Activated naive CD4-positive, alpha-beta T cell treated with anti-CD3 and anti-CD28 coated beads, Interleukin-2, amount 10 ng/mL, durations not matched to agents 7 days and 5 days (primary cell): ENCODE measurements around the gene WBP1.

Experiments
- CTCF ChIA-PET: fragments of 350-600 bp; sonication (Branson Sonifier 250); formaldehyde crosslinking; loops from one replicate; lab custom pipeline; 2021; ENCODE audit warnings: antibody characterized with exemption; lab: Charles Lee
- DNase-seq: peaks from one replicate; pipeline ENCODE4 v3.0.0-alpha.2; 2020
- H3K27ac Mint-ChIP-seq: one replicate; pipeline ENCODE4 v1.8.0; 2021; ENCODE audit warnings: mild to moderate bottlenecking, moderate library complexity, mixed read lengths
- H3K27me3 Mint-ChIP-seq: one replicate; pipeline ENCODE4 v1.8.0; 2021; ENCODE audit warnings: mild to moderate bottlenecking, mixed read lengths
- H3K36me3 Mint-ChIP-seq: one replicate; pipeline ENCODE4 v1.8.0; 2021; ENCODE audit warnings: mixed read lengths
- H3K4me1 Mint-ChIP-seq: one replicate; pipeline ENCODE4 v1.8.0; 2021; ENCODE audit warnings: mixed read lengths
- H3K4me3 Mint-ChIP-seq: one replicate; pipeline ENCODE4 v1.8.0; 2021; ENCODE audit warnings: mild to moderate bottlenecking, moderate library complexity, mixed read lengths
- H3K9me3 Mint-ChIP-seq: one replicate; pipeline ENCODE4 v1.8.0; 2021; ENCODE audit warnings: mixed read lengths

WBP1 gene

DNA sequence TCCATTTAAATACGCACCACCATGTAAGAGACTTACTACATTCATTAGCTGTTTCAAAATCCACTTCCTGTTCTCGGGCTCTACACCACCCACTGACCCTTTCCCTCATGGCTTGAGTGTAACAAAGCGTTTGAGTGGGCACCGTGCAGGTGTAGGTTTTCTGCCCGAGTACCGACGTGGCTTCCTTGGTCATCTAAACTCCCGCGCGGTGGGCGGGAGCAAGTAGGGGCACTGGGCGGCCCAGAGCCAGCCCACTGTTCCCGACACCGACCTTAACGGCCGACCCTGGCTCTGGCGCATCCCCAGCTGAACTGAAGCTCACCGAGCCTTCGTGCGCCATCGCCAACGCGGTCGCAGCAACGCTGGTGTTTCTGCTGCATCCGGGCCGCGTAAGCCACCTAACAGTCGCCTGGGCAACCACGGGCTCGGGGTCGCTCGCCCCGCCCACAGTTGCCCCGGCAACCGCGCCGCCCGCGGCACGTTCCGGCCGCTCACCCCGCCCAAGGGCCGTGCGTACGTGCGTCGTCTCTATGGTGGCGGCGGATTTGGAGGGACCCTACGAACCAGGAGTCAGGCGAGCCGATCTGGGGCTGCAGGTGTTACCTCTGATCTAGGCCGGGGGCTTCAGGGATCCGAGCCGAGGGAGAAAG lies 36.9 kb upstream of the WBP1 start, which contains the start of the genes C2orf81 and WDR54:
Gene C2orf81 (minus strand): TSS at position 399 of the 650 bp plus-strand sequence. CDS start 59 bp downstream, at position 340.
Gene WDR54 (plus strand): TSS at position 510 of the 650 bp plus-strand sequence. CDS start 424 bp downstream, outside the sequence.
- Mint-ChIP-seq H3K36me3 (peaks cover 17% of the 10 kb centered on the region), H3K4me3 (peak within 1 kb of the TSS; percentile 98), H3K9me3 (no peaks in the 10 kb centered on the region), H3K4me1 (peaks cover 38% of the 10 kb centered on the region), H3K27ac (peak within 1 kb of the TSS; percentile 98), H3K27me3 (peaks cover 26% of the 10 kb centered on the region)
- DNase-seq, result peak; percentile 96
- CTCF ChIA-PET, result interaction anchor here (0.7 to 1.9 kb wide), 7 partner anchors 20 to 166 kb away, joined by 3 to 6 read pairs (median 4); partner anchors contain the start of genes INO80B and MOGS

DNA sequence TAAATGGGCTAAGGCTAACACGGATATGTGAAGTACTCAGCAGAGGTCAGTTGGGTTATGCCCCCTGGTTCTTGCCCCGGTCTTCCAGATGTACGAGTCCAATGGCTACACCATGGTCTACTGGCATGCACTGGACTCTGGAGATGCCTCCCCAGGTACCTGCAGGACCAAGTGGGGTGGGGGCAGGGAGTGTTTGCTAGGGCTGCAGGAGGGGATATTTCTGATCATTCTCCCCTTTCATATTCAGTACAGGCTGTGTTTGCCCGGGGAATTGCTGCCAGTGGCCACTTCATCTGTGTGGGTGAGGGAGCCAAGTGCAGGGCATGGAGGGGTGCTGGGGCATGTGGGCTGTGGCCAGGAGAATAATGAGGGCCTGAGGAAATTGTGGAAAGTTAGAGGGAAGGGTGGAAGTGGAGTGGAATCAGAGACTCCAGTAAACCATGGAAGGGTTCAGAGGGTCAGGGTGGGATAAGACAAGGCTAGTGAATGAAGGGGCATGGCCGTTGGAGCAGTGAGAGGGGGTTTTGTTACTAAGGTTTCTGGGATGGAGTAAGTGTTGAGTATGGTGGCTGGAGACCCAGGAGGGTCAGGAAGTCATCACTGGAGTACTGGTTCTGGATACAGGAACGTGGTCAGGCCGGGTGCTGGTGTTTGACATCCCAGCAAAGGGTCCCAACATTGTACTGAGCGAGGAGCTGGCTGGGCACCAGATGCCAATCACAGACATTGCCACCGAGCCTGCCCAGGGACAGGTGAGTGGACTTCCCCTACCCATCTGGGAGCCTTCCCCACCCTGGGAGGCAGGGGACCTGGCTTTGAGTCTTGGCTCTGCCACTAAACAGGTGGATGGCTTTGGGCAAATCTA lies 34.8 kb upstream of the WBP1 start:
- H3K27ac Mint-ChIP-seq, result peak overlapping the region; percentile 98
- peaks cover 17% of the 10 kb centered on the region for H3K36me3 Mint-ChIP-seq
- H3K9me3 Mint-ChIP-seq, result no peaks in the 10 kb centered on the region

DNA sequence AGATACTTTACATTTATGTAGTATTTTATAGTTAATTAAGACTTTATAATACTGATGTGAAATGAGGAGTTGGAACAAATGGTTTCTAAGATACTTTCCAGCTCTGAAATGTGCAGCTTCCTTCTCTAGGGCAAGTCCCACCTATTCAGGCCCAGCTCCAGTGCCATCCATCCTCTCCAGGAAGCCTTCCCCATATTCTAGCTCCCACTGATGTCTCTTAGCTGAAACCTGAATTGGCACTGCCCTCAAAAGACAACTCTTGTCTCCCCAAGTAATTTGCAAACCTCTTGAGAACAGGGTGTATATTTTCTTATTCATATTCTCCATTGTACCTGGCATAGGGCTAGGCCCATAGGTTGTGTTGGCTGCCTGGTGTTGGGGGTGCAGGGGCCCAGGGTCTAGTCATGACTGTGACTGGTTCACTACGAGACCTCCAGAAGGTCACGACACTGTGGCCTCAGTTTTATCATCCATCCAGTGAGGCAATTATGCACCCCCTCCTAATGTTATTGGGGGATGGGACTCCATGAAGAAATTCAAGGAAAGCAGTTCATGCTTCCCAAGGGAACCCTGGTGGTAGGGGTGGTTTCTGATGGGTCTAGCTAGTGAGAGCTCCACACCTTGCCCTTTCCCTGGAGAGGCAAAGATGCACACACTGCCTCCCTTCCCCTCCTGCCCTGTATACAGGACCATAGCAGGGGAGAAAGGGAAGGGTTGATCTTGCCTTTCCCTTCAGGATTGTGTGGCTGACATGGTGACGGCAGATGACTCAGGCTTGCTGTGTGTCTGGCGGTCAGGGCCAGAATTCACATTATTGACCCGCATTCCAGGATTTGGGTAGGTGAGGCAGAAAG lies 33.9 kb upstream of the WBP1 start:
- Mint-ChIP-seq H3K4me3 (no peak overlapping the region), H3K4me1 (peaks cover 31% of the 10 kb centered on the region), H3K27me3 (peaks cover 10% of the 10 kb centered on the region), H3K27ac (peak overlapping the region; percentile 49), H3K9me3 (no peaks in the 10 kb centered on the region), H3K36me3 (peaks cover 17% of the 10 kb centered on the region)
- no peak for DNase-seq
- CTCF ChIA-PET, result no interaction called here

More for the DNA sequence above, 34.8 kb upstream of the WBP1 start:
- Mint-ChIP-seq H3K4me1 (peaks cover 31% of the 10 kb centered on the region), H3K4me3 (peak overlapping the region; percentile 98), H3K27me3 (peaks cover 11% of the 10 kb centered on the region)
- CTCF ChIA-PET, result no interaction called here
- no peak for DNase-seq

DNA sequence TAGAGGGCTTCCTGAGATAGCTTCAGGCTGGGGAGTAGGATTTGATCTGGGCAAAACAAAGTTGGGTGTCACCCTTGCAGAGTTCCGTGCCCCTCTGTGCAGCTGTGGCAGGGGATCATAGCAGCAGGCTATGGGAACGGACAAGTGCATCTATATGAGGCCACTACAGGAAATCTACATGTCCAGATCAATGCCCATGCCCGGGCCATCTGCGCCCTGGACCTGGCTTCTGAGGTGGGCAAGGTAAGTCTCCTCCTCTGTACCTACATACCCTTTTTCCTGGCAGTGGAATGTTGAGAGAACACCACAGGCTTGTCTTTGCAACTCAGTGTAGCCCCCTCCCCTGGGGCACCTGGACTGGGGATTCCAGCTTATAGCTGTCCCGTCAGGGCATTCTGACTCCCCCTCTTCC lies 33.2 kb upstream of the WBP1 start:
- H3K27me3 Mint-ChIP-seq, result peaks cover 10% of the 10 kb centered on the region
- no peaks in the 10 kb centered on the region for H3K9me3 Mint-ChIP-seq
- peaks cover 17% of the 10 kb centered on the region for H3K36me3 Mint-ChIP-seq
- H3K4me3 Mint-ChIP-seq, result no peak overlapping the region
- no peak overlapping the region for H3K27ac Mint-ChIP-seq
- DNase-seq, result no peak
- CTCF ChIA-PET, result interaction anchor here (0.7 to 1.1 kb wide), 2 partner anchors 14 to 273 kb away, joined by 3 read pairs; no protein-coding TSS in a partner anchor
- H3K4me1 Mint-ChIP-seq, result peaks cover 29% of the 10 kb centered on the region

DNA sequence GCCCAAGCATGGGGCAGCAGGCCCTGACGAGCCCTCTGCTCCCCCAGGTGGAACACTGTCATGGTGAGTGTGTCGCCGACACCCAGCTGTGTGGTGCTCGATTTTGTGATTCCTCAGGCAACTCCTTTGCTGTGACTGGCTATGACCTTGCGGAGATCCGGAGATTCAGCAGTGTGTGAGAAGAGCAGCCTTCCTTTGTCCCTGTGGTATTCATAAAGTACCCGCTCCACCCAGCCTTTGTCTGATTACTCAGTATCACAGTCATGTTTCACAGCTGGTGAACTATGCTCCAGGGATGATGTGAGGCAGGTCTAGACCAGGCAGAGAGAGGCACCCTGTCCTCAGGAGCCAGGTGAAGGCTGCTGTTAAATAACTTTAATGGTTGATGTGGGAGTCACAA lies 32.7 kb upstream of the WBP1 start:
- Mint-ChIP-seq H3K9me3 (no peaks in the 10 kb centered on the region), H3K27ac (no peak overlapping the region), H3K4me3 (no peak overlapping the region), H3K36me3 (peaks cover 17% of the 10 kb centered on the region), H3K27me3 (peaks cover 10% of the 10 kb centered on the region), H3K4me1 (peaks cover 24% of the 10 kb centered on the region)
- CTCF ChIA-PET, result interaction anchor here (0.7 to 1.1 kb wide), 2 partner anchors 13 to 274 kb away, joined by 3 read pairs; no protein-coding TSS in a partner anchor
- no peak for DNase-seq

DNA sequence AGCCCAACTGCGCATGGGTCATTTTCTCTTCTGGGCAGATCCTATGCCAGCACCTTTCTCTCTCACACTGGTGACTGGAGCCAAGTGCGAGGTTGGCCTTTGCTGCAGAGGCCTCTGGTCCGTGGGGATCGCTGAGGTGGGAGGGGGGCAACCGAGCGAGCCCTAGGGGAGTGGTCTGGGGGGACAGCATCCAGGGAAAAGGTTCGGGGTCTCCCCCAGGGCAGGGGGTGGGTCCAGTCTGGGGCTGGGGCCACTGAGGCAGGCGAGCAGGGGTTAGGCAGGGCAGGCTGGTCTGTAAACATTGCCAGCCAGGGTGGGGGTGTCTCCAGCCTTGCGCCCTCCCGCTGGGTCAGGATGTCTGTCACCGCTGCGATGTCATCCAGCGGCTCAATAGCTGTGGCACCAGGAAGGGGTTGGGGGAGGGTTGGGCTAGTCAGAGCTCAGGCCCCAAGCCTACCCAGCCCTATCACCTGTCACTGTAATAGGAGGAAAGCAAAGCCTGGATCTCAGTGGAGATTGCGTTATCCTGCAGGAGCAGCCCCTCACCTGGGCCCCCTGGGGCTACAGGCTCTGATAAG lies 32.0 kb upstream of the WBP1 start:
- no peak for DNase-seq
- Mint-ChIP-seq H3K27ac (no peak overlapping the region), H3K4me3 (no peak overlapping the region), H3K9me3 (no peaks in the 10 kb centered on the region), H3K4me1 (peaks cover 20% of the 10 kb centered on the region), H3K36me3 (peaks cover 17% of the 10 kb centered on the region), H3K27me3 (peaks cover 9% of the 10 kb centered on the region)
- CTCF ChIA-PET, result interaction anchor here (1.1 kb wide), 1 partner anchor 12 kb away, joined by 3 read pairs; no protein-coding TSS in a partner anchor

DNA sequence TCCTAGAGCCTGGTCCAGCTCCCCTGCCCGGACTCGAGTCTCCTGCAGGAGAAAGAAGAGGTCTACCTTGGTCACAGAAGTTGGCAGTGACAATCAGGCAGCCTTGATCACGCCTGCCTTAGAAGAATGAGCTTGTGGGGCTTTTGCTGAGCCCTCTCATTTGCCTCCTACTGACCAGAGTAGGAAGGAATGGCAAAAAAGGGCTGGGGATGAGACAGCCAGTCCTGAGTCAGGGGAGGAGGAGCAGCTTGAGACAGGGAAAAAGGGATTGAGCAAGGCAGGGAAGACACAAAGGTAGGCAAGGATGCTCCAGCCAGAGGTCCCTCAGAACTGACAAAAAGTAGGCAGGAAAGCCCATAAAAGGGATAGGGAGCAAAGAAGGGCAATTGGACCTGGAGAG lies 30.7 kb upstream of the WBP1 start:
- H3K9me3 Mint-ChIP-seq, result no peaks in the 10 kb centered on the region
- H3K27me3 Mint-ChIP-seq, result peaks cover 8% of the 10 kb centered on the region
- CTCF ChIA-PET, result no interaction called here
- no peak for DNase-seq
- no peak overlapping the region for H3K27ac Mint-ChIP-seq
- peaks cover 17% of the 10 kb centered on the region for H3K36me3 Mint-ChIP-seq
- no peak overlapping the region for H3K4me3 Mint-ChIP-seq
- peaks cover 13% of the 10 kb centered on the region for H3K4me1 Mint-ChIP-seq

DNA sequence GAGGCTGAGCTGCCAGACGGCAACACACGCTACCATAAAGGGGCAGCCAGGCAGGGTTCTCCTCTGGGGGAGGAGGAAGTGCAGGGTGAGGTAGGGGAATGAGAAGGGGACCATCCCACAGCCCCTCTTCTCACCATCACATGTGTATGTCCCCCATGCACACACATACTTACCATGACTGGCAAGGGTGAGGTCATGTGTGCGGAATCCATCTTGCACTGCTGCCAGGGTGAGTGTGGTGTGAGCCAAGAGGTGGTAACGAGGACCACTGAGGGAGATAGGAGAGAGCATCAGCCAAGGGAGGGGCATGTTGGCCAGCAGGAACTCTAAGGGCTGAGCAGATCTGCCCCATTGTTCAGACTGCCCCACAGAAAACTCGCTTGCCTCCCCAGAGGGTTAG lies 29.6 kb upstream of the WBP1 start:
- H3K9me3 Mint-ChIP-seq, result no peaks in the 10 kb centered on the region
- peaks cover 14% of the 10 kb centered on the region for H3K36me3 Mint-ChIP-seq
- H3K4me3 Mint-ChIP-seq, result no peak overlapping the region
- no peak overlapping the region for H3K27ac Mint-ChIP-seq
- peaks cover 9% of the 10 kb centered on the region for H3K27me3 Mint-ChIP-seq
- CTCF ChIA-PET, result interaction anchor here (1.5 kb wide), 1 partner anchor 11 kb away, joined by 4 read pairs; no protein-coding TSS in a partner anchor
- DNase-seq, result no peak
- peaks cover 1% of the 10 kb centered on the region for H3K4me1 Mint-ChIP-seq

DNA sequence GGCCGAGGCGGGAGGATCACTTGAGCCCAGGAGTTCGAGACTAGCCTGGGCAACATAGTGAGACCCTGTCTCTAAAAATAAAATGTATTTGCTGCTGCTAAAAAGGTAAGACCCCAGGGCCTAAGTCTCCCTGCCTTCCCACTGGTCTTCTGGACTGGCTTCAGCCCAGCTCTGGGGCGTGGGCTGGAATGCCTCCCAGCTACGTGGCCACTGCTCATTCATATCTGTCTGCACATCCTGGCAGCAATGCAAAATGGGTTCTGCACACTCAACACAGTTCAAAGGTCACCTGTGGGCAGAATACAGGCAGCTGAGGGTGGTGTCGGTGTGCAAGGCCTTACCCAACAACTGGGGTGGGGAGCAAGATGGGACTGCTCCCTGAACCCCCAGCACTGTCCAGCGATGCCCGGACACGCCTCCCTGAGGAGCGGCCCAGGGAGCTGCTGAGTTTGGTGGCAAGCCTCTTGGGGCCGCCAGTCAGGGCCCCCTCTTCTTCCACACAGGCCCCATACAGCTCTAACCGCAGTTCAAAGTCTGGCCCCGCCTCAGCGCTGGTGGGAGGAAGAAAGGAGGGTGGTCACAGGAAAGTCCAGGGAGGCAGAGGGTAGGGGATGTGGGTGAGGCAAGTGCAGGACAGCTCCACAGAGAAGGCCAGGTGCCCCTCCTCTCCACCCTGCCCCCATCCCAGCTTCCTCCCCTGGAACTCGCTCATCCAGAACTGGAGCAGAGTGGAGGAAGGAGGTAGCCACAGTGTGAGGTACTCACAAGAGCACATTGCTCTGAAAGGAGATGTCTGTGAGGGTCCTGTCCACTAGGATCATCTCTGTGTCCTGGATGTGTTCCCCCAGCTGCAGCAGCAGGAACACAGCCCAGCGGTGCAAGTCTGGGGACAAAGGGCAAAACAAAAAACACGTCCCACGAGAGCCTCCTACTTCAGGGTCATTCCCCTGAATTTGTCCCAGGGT lies 28.5 kb upstream of the WBP1 start:
- H3K27ac Mint-ChIP-seq, result no peak overlapping the region
- no peak for DNase-seq
- no peaks in the 10 kb centered on the region for H3K9me3 Mint-ChIP-seq
- no peak overlapping the region for H3K4me3 Mint-ChIP-seq
- H3K27me3 Mint-ChIP-seq, result peaks cover 9% of the 10 kb centered on the region
- CTCF ChIA-PET, result interaction anchor here (1.5 kb wide), 1 partner anchor 10 kb away, joined by 4 read pairs; no protein-coding TSS in a partner anchor
- H3K36me3 Mint-ChIP-seq, result peaks cover 6% of the 10 kb centered on the region
- no peaks in the 10 kb centered on the region for H3K4me1 Mint-ChIP-seq

DNA sequence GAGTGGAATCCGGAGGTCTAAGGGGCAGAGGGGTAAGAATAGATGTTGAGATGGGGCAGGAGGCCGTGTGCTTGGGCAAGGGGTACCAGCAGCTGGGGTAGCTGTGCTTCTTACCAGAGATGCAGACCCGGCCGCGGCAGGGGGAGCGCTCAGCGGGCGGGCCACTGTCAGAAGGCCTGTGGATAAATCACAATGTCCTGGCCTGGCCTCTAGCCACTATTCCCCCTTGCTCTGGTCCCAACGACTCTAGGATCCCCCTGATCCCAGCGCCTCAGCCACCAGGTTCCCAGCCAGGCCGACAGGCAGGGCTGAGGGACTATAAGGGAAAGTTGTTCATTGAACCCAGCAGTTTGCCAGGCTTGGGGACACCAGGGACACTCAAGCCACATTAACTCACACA lies 27.7 kb upstream of the WBP1 start:
- Mint-ChIP-seq H3K36me3 (peaks cover 3% of the 10 kb centered on the region), H3K4me3 (no peak overlapping the region), H3K27ac (no peak overlapping the region), H3K4me1 (no peaks in the 10 kb centered on the region), H3K27me3 (peaks cover 9% of the 10 kb centered on the region), H3K9me3 (no peaks in the 10 kb centered on the region)
- CTCF ChIA-PET, result no interaction called here
- DNase-seq, result no peak

DNA sequence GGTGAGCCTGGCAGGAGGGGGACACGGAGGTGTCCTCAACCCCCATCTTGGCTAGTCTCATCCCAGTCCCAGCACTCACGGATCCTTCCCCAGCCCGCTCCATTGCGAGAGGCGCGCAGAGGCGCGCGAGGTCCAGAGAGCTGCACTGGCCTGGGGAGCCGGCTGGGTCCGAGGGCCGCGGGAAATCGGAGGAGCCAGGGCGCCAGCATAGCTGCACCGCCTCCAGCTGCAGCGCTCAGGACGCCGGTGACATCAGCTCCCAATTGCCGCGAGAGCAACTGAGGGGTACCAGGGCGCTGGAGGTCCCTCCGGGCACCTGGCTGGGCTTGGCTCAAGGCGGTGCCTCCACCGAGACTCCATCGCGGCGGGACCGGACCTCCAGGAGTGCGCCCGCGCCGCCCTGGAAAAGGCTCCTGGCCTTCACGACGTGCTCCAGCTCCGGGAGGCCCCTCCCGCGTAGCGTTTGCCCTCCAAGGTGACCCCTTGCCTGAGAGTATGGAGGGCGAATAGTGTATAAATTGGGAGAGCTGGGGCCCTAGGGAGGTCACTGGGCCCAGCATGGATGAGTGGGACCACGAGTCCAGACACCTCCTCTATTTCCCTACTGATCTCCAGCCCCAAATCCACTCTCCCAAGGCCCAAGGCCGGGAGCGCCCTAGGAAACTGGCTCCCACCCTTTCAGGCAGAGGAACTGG lies 22.0 kb upstream of the WBP1 start:
- Mint-ChIP-seq H3K27ac (no peak overlapping the region), H3K9me3 (no peaks in the 10 kb centered on the region), H3K4me1 (peaks cover 15% of the 10 kb centered on the region), H3K27me3 (peaks cover 48% of the 10 kb centered on the region), H3K36me3 (no peaks in the 10 kb centered on the region), H3K4me3 (no peak overlapping the region)
- CTCF ChIA-PET, result no interaction called here
- DNase-seq, result no peak
